ENCODE results near the gene INPP5D. TPM values are rescaled to one million over a fixed set of nuclear protein-coding genes. Genes with fewer than 3 reads are reported as not detected.
"Not testable (repeated sequence)": the region's sequence is repeated elsewhere in the genome, so short reads cannot be mapped to it uniquely, and the experiment has no call there.

INPP5D gene
- polyA plus RNA-seq, 1 of the 3 experiments (the other 2 are of a cell fraction) = 1.3 TPM

DNA sequence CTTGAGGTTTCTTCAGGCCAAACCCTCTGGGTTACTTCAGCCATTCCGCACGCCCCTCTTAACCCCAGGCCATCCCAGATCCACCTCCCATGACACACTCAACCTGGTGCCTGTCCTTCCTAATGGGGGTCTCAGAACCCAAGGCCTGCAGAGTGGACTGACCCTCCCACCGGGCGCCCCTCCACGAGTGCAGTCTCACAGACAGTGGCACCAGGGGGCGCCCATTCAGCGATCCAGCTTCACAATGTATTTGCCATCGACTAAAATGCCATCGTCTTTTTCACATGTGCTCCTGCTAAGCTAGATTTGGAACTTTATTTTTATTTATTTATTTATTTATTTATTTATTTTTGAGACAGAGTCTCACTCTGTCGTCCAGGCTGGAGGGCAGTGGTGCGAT, 38.5 kb downstream of the INPP5D start:
- 45% methylated on average over 9 of the region's 11 CpGs for WGBS (ENCODE audit: low lambda C conversion rate)
- no peak overlapping the region for H2AFZ ChIP-seq (ENCODE audit: low read depth)
- CTCF ChIA-PET = interaction anchor here (1.2 to 2.7 kb wide), 2 partner anchors 12 to 153 kb away, joined by 3 to 13 read pairs; partner anchors contain the start of gene ATG16L1

GRCh38 chr2:233099820-233100191, 39.7 kb downstream of the INPP5D start:
- H3K27me3 ChIP-seq (ENCODE audit: insufficient read depth); H4K20me1 ChIP-seq (ENCODE audit: insufficient read depth); DNase-seq; H3K9me2 ChIP-seq; H3K4me3 ChIP-seq (ENCODE audit: low read depth in 2 of 2, low read length in 1 of 2); POLR2A ChIA-PET; H3K36me3 ChIP-seq (replicated peaks in 1 of 2; ENCODE audit: control insufficient read depth in 1 of 2, insufficient read depth in 2 of 2, low read length in 1 of 2); H3K4me1 ChIP-seq (ENCODE audit: control insufficient read depth in 1 of 2, insufficient read depth in 2 of 2, low read depth in 1 of 2, low read length in 1 of 2); H3K9ac ChIP-seq; H3F3A ChIP-seq (replicated peaks; ENCODE audit: insufficient read depth); H3K27ac ChIP-seq (ENCODE audit: low read depth in 2 of 2, low read length in 1 of 2); H3K9me3 ChIP-seq; H3K79me2 ChIP-seq (ENCODE audit: insufficient read depth); H2AFZ ChIP-seq (ENCODE audit: low read depth); H3K4me2 ChIP-seq: not testable (repeated sequence)
- CTCF ChIA-PET = interaction anchor here (2.7 kb wide), 1 partner anchor 152 kb away, joined by 13 read pairs; the partner anchor contains the start of gene ATG16L1
- WGBS (ENCODE audit: low lambda C conversion rate) = 88% methylated on average over 7 of the region's 7 CpGs

More for the DNA sequence above, 38.5 kb downstream of the INPP5D start:
- H3K27me3 ChIP-seq (ENCODE audit: insufficient read depth) = no peaks in the 10 kb centered on the region; the same call in 1 of the 2 replicates
- H3K4me1 ChIP-seq (ENCODE audit: control insufficient read depth in 1 of 2, insufficient read depth in 2 of 2, low read depth in 1 of 2, low read length in 1 of 2) = no peaks in the 10 kb centered on the region
- POLR2A ChIA-PET = no interaction called here
- no peak overlapping the region for H3K9ac ChIP-seq
- H3K36me3 ChIP-seq (replicated peaks in 1 of 2; ENCODE audit: control insufficient read depth in 1 of 2, insufficient read depth in 2 of 2, low read length in 1 of 2) = no peaks in the 10 kb centered on the region
- H3K4me2 ChIP-seq = no peak overlapping the region
- no peaks in the 10 kb centered on the region for H4K20me1 ChIP-seq (ENCODE audit: insufficient read depth)
- H3K9me2 ChIP-seq = no peaks in the 10 kb centered on the region
- DNase-seq = peak; percentile 60
- H3K4me3 ChIP-seq (ENCODE audit: low read depth in 2 of 2, low read length in 1 of 2) = no peak overlapping the region; a peak in 1 of 4 replicates
- no peaks in the 10 kb centered on the region for H3K79me2 ChIP-seq (ENCODE audit: insufficient read depth)
- no peaks in the 10 kb centered on the region for H3F3A ChIP-seq (replicated peaks; ENCODE audit: insufficient read depth)
- no peaks in the 10 kb centered on the region for H3K9me3 ChIP-seq
- no peak overlapping the region for H3K27ac ChIP-seq (ENCODE audit: low read depth in 2 of 2, low read length in 1 of 2)
- TF ChIP-seq GABPA (IDR thresholded peaks at IDR 0.05; ENCODE audit: low read depth) (no peak), NRF1 (IDR thresholded peaks at IDR 0.05; ENCODE audit: low read depth, low read length) (no peak), CTCF (IDR thresholded peaks at IDR 0.05) (peak; percentile 46), RAD21 (IDR thresholded peaks at IDR 0.05; ENCODE audit: low read length) (peak; percentile 35), SMC3 (IDR thresholded peaks at IDR 0.05; ENCODE audit: low read depth, low read length) (peak; percentile 43)
- TF ChIP-seq, protein P1, sequence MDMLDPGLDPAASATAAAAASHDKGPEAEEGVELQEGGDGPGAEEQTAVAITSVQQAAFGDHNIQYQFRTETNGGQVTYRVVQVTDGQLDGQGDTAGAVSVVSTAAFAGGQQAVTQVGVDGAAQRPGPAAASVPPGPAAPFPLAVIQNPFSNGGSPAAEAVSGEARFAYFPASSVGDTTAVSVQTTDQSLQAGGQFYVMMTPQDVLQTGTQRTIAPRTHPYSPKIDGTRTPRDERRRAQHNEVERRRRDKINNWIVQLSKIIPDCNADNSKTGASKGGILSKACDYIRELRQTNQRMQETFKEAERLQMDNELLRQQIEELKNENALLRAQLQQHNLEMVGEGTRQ (IDR thresholded peaks at IDR 0.05; ENCODE audit: borderline replicate concordance, low read depth, low read length) = no peak

- H3K27me3 ChIP-seq (ENCODE audit: insufficient read depth) = no peaks in the 10 kb centered on the region
- H3K36me3 ChIP-seq (replicated peaks in 1 of 2; ENCODE audit: control insufficient read depth in 1 of 2, insufficient read depth in 2 of 2, low read length in 1 of 2) = no peaks in the 10 kb centered on the region
- H3K4me2 ChIP-seq = no peak overlapping the region
- WGBS (ENCODE audit: low lambda C conversion rate) = 75% methylated on average over 17 of the region's 17 CpGs
- no peaks in the 10 kb centered on the region for H3K9me2 ChIP-seq
- H3K4me1 ChIP-seq (ENCODE audit: control insufficient read depth in 1 of 2, insufficient read depth in 2 of 2, low read depth in 1 of 2, low read length in 1 of 2) = no peaks in the 10 kb centered on the region
- no peak overlapping the region for H3K4me3 ChIP-seq (ENCODE audit: low read depth in 2 of 2, low read length in 1 of 2)
- no peak overlapping the region for H3K27ac ChIP-seq (ENCODE audit: low read depth in 2 of 2, low read length in 1 of 2)
- POLR2A ChIA-PET = no interaction called here
- H3K9me3 ChIP-seq = no peaks in the 10 kb centered on the region
- no peak for DNase-seq
- no peaks in the 10 kb centered on the region for H3F3A ChIP-seq (replicated peaks; ENCODE audit: insufficient read depth)
- CTCF ChIA-PET = interaction anchor here (0.7 to 2.7 kb wide), 2 partner anchors 46 to 151 kb away, joined by 4 to 13 read pairs; partner anchors contain the start of gene ATG16L1
- TF ChIP-seq RCOR1 (IDR thresholded peaks at IDR 0.05; ENCODE audit: low read length) (no peak), ZBTB33 (IDR thresholded peaks at IDR 0.05; ENCODE audit: borderline replicate concordance, low read depth) (no peak)
- H2AFZ ChIP-seq (ENCODE audit: low read depth) = no peak overlapping the region
- no peak overlapping the region for H3K9ac ChIP-seq
- no peaks in the 10 kb centered on the region for H4K20me1 ChIP-seq (ENCODE audit: insufficient read depth)
- no peaks in the 10 kb centered on the region for H3K79me2 ChIP-seq (ENCODE audit: insufficient read depth)
Measured at GRCh38 chr2:233100192-233100998, 40.3 kb downstream of the INPP5D start.
